H1 (cell line): ENCODE results near the gene CXXC5. TPM values are rescaled to one million over a fixed set of nuclear protein-coding genes. Genes with fewer than 3 reads are reported as not detected.
A peak's percentile ranks its signal among the peaks of the same experiment; 100 is the strongest.

Experiments used
- BRCA1 ChIP-seq: IDR thresholded peaks from 2 replicates; pipeline ENCODE4 v1.6.1; 2012; ENCODE audit warnings: low read depth, low read length, improper control_type of control experiment
- EGR1 ChIP-seq: IDR thresholded peaks from 2 replicates; pipeline ENCODE4 v1.6.1; 2011; ENCODE audit warnings: low read depth, low read length, borderline replicate concordance
- GTF2F1 ChIP-seq: IDR thresholded peaks from 2 replicates; pipeline ENCODE4 v1.6.1; 2012; ENCODE audit warnings: low read depth, low read length, improper control_type of control experiment, borderline replicate concordance
- HDAC6 ChIP-seq: IDR thresholded peaks from one replicate; pipeline ENCODE4 v1.7.1; 2012; ENCODE audit warnings: low read depth, mild to moderate bottlenecking, inconsistent platforms, low read length, moderate library complexity
- JUN ChIP-seq: IDR thresholded peaks from 2 replicates; pipeline ENCODE4 v1.6.1; 2011; ENCODE audit warnings: low read depth, mild to moderate bottlenecking, improper control_type of control experiment, low read length
- JUND ChIP-seq: IDR thresholded peaks from 2 replicates; pipeline ENCODE4 v1.6.1; 2011; ENCODE audit warnings: mild to moderate bottlenecking, improper control_type of control experiment, low read length
- NANOG ChIP-seq: IDR thresholded peaks from 2 replicates; pipeline ENCODE4 v1.6.1; 2011; ENCODE audit warnings: low read length, low read depth, mild to moderate bottlenecking, inconsistent platforms; ENCODE audit not compliant: insufficient read depth, poor library complexity, severe bottlenecking
- NRF1 ChIP-seq: IDR thresholded peaks from 2 replicates; pipeline ENCODE4 v1.6.1; 2011; ENCODE audit warnings: mild to moderate bottlenecking, low read depth, low read length, improper control_type of control experiment
- POLR2A ChIP-seq, 2 experiments: IDR thresholded peaks; 1 replicate in 1 of 2; 2 replicates in 1 of 2; pipeline ENCODE4 v1.6.1; 2011; ENCODE audit warnings: low read depth in 2 of 2, low read length in 2 of 2, mild to moderate bottlenecking in 2 of 2; ENCODE audit errors: control extremely low read depth in 1 of 2
- POLR2AphosphoS5 ChIP-seq: IDR thresholded peaks from 2 replicates; pipeline ENCODE4 v1.6.1; 2011; ENCODE audit warnings: low read depth, low read length
- RBBP5 ChIP-seq: IDR thresholded peaks from 2 replicates; pipeline ENCODE4 v1.7.1; 2012; ENCODE audit warnings: low read depth, mild to moderate bottlenecking, inconsistent platforms, low read length, moderate library complexity, borderline replicate concordance
- SAP30 ChIP-seq: fragments of 300-600 bp; sonication (generic); IDR thresholded peaks from 2 replicates; pipeline ENCODE4 v1.7.1; 2012; ENCODE audit warnings: low read length, moderate library complexity, mild to moderate bottlenecking, inconsistent platforms; ENCODE audit not compliant: insufficient read depth, insufficient replicate concordance
- SIN3A ChIP-seq, 2 experiments: IDR thresholded peaks in 1 of 2; conservative IDR thresholded peaks in 1 of 2; 2 replicates each; pipeline ENCODE4 v1.6.1; 2011 to 2012; ENCODE audit warnings: low read length in 2 of 2, improper control_type of control experiment in 1 of 2, low read depth in 1 of 2, mild to moderate bottlenecking in 1 of 2
- TCF12 ChIP-seq: IDR thresholded peaks from 2 replicates; pipeline ENCODE4 v1.6.1; 2011; ENCODE audit warnings: low read depth, mild to moderate bottlenecking, low read length
- TEAD4 ChIP-seq: IDR thresholded peaks from 2 replicates; pipeline ENCODE4 v1.6.1; 2012; ENCODE audit warnings: low read depth, low read length, inconsistent platforms, mixed read lengths
- YY1 ChIP-seq: IDR thresholded peaks from 2 replicates; pipeline ENCODE4 v1.6.1; 2011; ENCODE audit warnings: low read depth, mild to moderate bottlenecking, low read length
- polyA plus RNA-seq, 7 experiments: library from polyadenylated mRNA; depleted of rRNA in 3 of 7; stranded (reverse) in 5 of 7; unstranded in 2 of 7; fragments of >200 nt in 5 of 7; fragments of 200-250 nt in 2 of 7; gene quantifications; 1 replicate in 5 of 7; 2 replicates in 1 of 7; 4 replicates in 1 of 7; pipeline versions ENCODE4 v1.2.1 to v1.2.3, GENCODE V29; 2011 to 2013; ENCODE audit warnings: missing spikeins in 2 of 7, mixed read lengths in 2 of 7
- total RNA-seq: library from RNA; stranded (reverse); fragmentation: NEBNext Ultra II Directional; extraction: Animal tissue kit (Norgen Biotek cat#: 25700); gene quantifications from 2 replicates; pipeline ENCODE4 v1.2.1, GENCODE V29; 2021
- TF ChIP-seq, protein P1 (sequence below): IDR thresholded peaks from 2 replicates; pipeline ENCODE4 v1.6.1; 2011; ENCODE audit warnings: low read length, improper control_type of control experiment
- TF ChIP-seq, protein P2 (sequence below): IDR thresholded peaks from 2 replicates; pipeline ENCODE4 v1.6.1; 2012; ENCODE audit warnings: low read length, inconsistent platforms

CXXC5 gene
- total and polyA plus RNA-seq, 2 of the 8 experiments (the other 6 are each of a cell fraction or from before 2014, with no cell fraction given), result 61.4 to 74.0 TPM

DNA sequence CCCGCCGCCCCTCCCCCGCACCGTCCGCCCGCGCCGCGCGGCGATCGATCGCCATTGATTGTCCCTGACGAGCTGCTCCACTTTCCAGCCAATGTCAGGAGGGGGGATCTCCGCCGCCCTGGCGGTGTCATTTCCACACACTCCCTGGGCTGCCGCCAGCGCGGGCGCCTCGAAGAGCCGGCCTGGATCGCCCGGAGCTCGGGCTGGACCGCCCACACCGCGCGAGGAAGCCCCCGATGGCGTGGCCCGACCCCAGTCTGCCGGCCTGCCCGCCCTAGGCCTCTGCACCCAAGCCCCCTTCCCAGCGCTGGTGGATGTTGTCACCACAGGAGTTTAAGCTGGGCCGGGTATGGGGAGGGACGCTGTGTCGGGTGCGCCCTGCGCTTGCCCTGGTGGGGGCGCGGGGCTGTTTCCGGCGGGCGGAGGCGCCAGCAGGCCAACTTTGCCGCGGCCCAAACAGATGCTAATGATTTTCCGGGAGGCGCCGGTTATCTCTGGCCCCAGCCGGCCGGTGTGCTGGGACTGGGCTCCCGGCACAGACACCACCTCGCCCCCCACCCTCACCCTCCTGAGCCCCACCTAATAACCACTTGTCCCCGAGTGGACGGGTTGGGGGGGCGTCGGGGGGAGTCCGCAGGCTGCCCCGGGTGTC is 10.6 kb upstream of the CXXC5 start (continued):
- peak; percentile 81; the same call in 1 of the 2 replicates for TF ChIP-seq YY1
- peak; percentile 30; the same call in 1 of the 2 replicates for TF ChIP-seq TEAD4
- peak; percentile 85 for TF ChIP-seq EGR1
- peak in 1 of 2 experiments; percentile 14; a peak in 1 of 3 replicates for TF ChIP-seq POLR2A (IDR thresholded peaks at IDR 0.05; ENCODE audit: control extremely low read depth in 1 of 2, low read depth in 2 of 2, low read length in 2 of 2)
- TF ChIP-seq POLR2AphosphoS5, result no peak
- TF ChIP-seq NANOG, result peak; percentile 34
- 0 out of 2 replicates have a peak, but pooled peaks have one; percentile 18 for TF ChIP-seq JUN
- TF ChIP-seq, protein P1, sequence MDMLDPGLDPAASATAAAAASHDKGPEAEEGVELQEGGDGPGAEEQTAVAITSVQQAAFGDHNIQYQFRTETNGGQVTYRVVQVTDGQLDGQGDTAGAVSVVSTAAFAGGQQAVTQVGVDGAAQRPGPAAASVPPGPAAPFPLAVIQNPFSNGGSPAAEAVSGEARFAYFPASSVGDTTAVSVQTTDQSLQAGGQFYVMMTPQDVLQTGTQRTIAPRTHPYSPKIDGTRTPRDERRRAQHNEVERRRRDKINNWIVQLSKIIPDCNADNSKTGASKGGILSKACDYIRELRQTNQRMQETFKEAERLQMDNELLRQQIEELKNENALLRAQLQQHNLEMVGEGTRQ, result no peak
- no peak for TF ChIP-seq SAP30
- no peak for TF ChIP-seq TCF12
- TF ChIP-seq, protein P2, sequence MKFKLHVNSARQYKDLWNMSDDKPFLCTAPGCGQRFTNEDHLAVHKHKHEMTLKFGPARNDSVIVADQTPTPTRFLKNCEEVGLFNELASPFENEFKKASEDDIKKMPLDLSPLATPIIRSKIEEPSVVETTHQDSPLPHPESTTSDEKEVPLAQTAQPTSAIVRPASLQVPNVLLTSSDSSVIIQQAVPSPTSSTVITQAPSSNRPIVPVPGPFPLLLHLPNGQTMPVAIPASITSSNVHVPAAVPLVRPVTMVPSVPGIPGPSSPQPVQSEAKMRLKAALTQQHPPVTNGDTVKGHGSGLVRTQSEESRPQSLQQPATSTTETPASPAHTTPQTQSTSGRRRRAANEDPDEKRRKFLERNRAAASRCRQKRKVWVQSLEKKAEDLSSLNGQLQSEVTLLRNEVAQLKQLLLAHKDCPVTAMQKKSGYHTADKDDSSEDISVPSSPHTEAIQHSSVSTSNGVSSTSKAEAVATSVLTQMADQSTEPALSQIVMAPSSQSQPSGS, result no peak
- no peak for TF ChIP-seq GTF2F1
- TF ChIP-seq HDAC6, result no peak
- TF ChIP-seq RBBP5, result no peak
- no peak for TF ChIP-seq JUND
- TF ChIP-seq BRCA1, result no peak
- peak; percentile 73 to 75; a peak in 2 of 4 replicates for TF ChIP-seq SIN3A (conservative IDR thresholded peaks at IDR 0.05 in 1 of 2, IDR thresholded peaks at IDR 0.05 in 1 of 2; ENCODE audit: low read depth in 1 of 2, low read length in 2 of 2)
- no peak for TF ChIP-seq NRF1
